ENCODE data around the gene LYSMD3. TPM values are rescaled to one million over a fixed set of nuclear protein-coding genes. Genes with fewer than 3 reads are reported as not detected.
A peak's percentile ranks its signal among the peaks of the same experiment; 100 is the strongest.

LYSMD3 gene
- total and polyA plus RNA-seq, 10 of the 15 experiments (the other 5 are each of a cell fraction or from before 2014, with no cell fraction given): 3.9 to 22.5 (median 12.6) TPM

DNA sequence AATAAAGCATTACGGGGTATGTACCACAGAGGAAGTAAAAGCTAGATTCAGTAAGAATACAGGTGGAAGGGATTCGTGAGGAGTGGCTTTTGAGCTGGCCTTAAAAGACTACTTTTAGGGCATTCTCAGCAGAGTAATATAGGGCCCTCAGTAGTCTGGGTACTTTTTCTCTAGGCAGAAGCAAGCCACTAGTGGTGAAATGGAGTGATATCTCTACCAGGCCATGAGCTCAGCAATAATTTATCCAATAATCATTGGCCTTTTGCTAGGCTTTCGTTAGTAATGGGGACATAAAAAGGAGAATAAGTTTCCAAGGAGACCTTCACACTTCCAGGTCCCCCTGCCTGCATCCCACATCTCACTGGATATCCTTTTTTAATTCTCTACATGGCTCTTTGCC lies 53.0 kb downstream of the LYSMD3 start (continued):
- TF ChIP-seq CHD4 (IDR thresholded peaks at IDR 0.05) (no peak), STAT1 (conservative IDR thresholded peaks at IDR 0.05) (no peak)

- FAIRE-seq (no peak), DNase-seq (ENCODE audit: low read depth, low spot score) (no peak), ATAC-seq (no peak)
- no TSS peak for BruUV-seq (replicated peaks)
- in situ Hi-C loops (cut with MboI) (no loop called here), intact Hi-C loops (cut with micrococcal nuclease; ENCODE audit: unreplicated experiment) (loop anchor here (2.0 to 10.0 kb wide), 2 partner anchors 67 to 909 kb away; partner anchors contain the start of genes ARRDC3 and CETN3)
- Histone ChIP-seq H3K4me2 (ENCODE audit: control insufficient read depth, insufficient read depth) (peak overlapping the region; percentile 98; the same call in 1 of the 2 replicates), H3K27me3 (replicated peaks in 1 of 2; ENCODE audit: control insufficient read depth in 2 of 2, insufficient read depth in 2 of 2, low read length in 1 of 2) (no peaks in the 10 kb centered on the region), H3K27ac (ENCODE audit: control insufficient read depth, insufficient read depth) (no peak overlapping the region), H3K9ac (ENCODE audit: control insufficient read depth, insufficient read depth, low read length) (no peak overlapping the region), H3K4me1 (ENCODE audit: control insufficient read depth, insufficient read depth, low read length) (peaks cover 3% of the 10 kb centered on the region; the same call in 1 of the 2 replicates), H3K36me3 (ENCODE audit: control insufficient read depth in 2 of 2, insufficient read depth in 2 of 2, low read length in 1 of 2) (no peaks in the 10 kb centered on the region), H2AFZ (ENCODE audit: control insufficient read depth, low read depth, low read length) (no peak overlapping the region; the same call in 1 of the 2 replicates), H3K79me2 (ENCODE audit: control insufficient read depth, insufficient read depth, low read length) (peaks cover 36% of the 10 kb centered on the region), H4K20me1 (ENCODE audit: control insufficient read depth, insufficient read depth) (no peaks in the 10 kb centered on the region), H3K4me3 (peak overlapping the region; percentile 89; the same call in 1 of the 2 replicates), H3K9me3 (replicated peaks; ENCODE audit: control insufficient read depth, insufficient read depth, low read length) (peaks cover 1% of the 10 kb centered on the region; the same call in 1 of the 3 replicates)
- CTCF ChIA-PET: interaction anchor here (0.6 to 4.9 kb wide), 6 partner anchors 12 to 128 kb away, joined by 3 to 30 read pairs (median 4); partner anchors contain the start of gene LYSMD3
- POLR2A ChIA-PET: interaction anchor here (0.6 to 2.4 kb wide), 6 partner anchors 16 to 66 kb away, joined by 3 to 21 read pairs (median 4); partner anchors contain the start of genes CETN3 and LYSMD3
- SMC1A ChIA-PET (ENCODE audit: uncharacterized antibody, unreplicated experiment): interaction anchor here (0.7 to 2.0 kb wide), 12 partner anchors 10 to 308 kb away, joined by 3 to 10 read pairs (median 5); partner anchors contain the start of gene LYSMD3
- RAD21 ChIA-PET (ENCODE audit: unreplicated experiment): interaction anchor here (4.6 kb wide), 1 partner anchor 54 kb away, joined by 37 read pairs; the partner anchor contains the start of gene LYSMD3
- WGBS (ENCODE audit: insufficient coverage, insufficient replicate concordance, low lambda C conversion rate, missing lambda C conversion rate): 92% methylated on average over 17 of the region's 17 CpGs
- TF ChIP-seq ZNF592 (IDR thresholded peaks at IDR 0.05) (no peak), CBX5 (IDR thresholded peaks at IDR 0.05; ENCODE audit: low read depth) (no peak), FOS (IDR thresholded peaks at IDR 0.05; ENCODE audit: borderline replicate concordance, extremely low read depth, insufficient read length) (no peak), ETV6 (conservative IDR thresholded peaks at IDR 0.05 in 1 of 2, IDR thresholded peaks at IDR 0.05 in 1 of 2; ENCODE audit: borderline replicate concordance in 1 of 2, low read depth in 1 of 2) (no peak), CBX3 (IDR thresholded peaks at IDR 0.05; ENCODE audit: borderline replicate concordance, low read depth) (no peak), MLLT1 (IDR thresholded peaks at IDR 0.05) (peak; percentile 43; the same call in 1 of the 2 replicates)
These were observed 53.9 kb downstream of the LYSMD3 start for GRCh38 chr5:90475436-90475980.
